Epithelial cell of esophagus (primary cell): ENCODE data around the gene SPTLC2.
"Not testable (repeated sequence)": the region's sequence is repeated elsewhere in the genome, so short reads cannot be mapped to it uniquely, and the experiment has no call there.

ENCODE experiments used
- DNase-seq: peaks from one replicate; pipeline ENCODE4 v3.0.0; 2010; ENCODE audit warnings: low read depth
- H3K4me3 ChIP-seq: 2 replicates; pipeline ENCODE4 v1.5.1; 2011; ENCODE audit warnings: mild to moderate bottlenecking, low read length, control low read depth
- TF ChIP-seq, protein P1 (sequence below): IDR thresholded peaks from 2 replicates; pipeline ENCODE4 v1.5.1; 2011; ENCODE audit warnings: low read depth, mild to moderate bottlenecking, low read length, control low read depth, inconsistent platforms; ENCODE audit not compliant: insufficient read depth; ENCODE audit errors: missing control alignments

The SPTLC2 gene

DNA sequence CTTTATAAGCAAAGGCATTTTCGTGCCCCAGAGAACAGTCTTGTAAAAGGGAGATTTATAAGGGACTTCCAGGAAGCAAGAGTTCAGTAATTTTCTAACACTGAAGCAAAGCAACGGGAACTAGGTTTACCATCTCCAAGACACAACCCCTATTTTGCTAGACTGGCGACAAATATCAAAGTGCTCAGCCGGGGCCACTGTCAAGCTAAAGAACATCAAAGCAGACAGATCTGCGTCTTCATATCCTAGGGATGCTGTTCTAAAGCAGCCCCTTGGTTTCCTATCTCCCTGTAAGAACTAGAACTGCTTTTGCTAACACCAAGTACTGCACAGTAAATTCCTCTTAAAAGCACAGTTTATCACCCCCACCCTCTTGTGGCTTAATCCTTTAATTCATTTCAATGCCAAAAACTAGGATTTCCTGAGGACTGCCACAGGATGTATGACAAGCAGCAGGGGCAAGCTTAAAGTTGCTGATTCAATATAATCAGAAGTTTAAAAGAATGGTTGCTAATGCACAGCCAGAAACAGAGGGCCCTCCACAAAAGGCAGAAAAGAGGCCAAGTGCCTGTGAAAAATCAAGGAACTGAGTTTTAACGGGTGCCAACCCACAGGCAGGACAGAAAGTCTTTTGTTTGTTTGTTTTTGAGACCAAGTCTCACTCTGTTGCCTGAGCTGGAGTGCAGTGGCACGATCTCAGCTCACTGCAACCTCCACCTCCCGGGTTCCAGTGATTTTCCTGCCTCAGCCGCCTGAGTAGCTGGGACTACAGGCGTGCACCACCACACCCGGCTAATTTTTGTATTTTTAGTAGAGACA is 73.8 kb downstream of the SPTLC2 start:
- TF ChIP-seq, protein P1, sequence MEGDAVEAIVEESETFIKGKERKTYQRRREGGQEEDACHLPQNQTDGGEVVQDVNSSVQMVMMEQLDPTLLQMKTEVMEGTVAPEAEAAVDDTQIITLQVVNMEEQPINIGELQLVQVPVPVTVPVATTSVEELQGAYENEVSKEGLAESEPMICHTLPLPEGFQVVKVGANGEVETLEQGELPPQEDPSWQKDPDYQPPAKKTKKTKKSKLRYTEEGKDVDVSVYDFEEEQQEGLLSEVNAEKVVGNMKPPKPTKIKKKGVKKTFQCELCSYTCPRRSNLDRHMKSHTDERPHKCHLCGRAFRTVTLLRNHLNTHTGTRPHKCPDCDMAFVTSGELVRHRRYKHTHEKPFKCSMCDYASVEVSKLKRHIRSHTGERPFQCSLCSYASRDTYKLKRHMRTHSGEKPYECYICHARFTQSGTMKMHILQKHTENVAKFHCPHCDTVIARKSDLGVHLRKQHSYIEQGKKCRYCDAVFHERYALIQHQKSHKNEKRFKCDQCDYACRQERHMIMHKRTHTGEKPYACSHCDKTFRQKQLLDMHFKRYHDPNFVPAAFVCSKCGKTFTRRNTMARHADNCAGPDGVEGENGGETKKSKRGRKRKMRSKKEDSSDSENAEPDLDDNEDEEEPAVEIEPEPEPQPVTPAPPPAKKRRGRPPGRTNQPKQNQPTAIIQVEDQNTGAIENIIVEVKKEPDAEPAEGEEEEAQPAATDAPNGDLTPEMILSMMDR = no peak
- DNase-seq = no peak
- H3K4me3 ChIP-seq = no peak overlapping the region

DNA sequence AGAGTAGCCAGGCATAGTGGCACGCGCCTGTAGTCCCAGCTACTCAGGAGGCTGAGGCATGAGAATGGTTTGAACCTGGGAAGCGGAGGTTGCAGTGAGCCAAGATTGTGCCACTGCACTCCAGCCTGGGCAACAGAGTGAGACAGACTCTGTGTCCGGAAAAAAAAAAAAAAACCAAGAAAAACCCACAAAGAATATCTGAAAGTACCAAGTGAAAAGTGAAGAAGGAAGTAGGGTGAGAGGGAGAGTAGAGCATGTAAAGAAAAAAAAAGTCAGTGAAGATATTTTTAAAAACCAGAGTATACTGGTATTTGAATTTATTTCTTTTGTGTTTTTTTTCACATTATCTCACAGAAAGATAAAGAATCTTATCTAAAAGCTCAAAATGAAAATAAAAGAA is 74.5 kb downstream of the SPTLC2 start:
- TF ChIP-seq, protein P1 = no peak
- DNase-seq = no peak
- H3K4me3 ChIP-seq = no peak overlapping the region

DNA sequence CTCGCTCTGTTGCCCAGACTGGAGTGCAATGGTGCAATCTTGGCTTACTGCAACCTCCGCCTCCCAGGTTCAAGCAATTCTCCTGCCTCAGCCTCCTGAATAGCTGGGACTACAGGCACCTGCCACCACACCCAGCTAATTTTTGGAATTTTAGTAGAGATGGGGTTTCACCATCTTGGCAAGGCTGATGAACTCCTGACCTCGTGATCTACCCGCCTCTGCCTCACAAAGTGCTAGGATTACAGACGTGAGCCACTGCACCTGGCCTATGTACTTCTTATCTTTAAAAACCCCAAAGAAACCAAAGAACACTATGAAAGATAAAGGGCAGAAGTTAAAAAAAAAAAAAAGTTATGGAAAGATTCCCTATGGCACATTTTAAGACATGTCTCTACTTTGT is 79.5 kb downstream of the SPTLC2 start:
- not testable (repeated sequence) for DNase-seq, H3K4me3 ChIP-seq

DNA sequence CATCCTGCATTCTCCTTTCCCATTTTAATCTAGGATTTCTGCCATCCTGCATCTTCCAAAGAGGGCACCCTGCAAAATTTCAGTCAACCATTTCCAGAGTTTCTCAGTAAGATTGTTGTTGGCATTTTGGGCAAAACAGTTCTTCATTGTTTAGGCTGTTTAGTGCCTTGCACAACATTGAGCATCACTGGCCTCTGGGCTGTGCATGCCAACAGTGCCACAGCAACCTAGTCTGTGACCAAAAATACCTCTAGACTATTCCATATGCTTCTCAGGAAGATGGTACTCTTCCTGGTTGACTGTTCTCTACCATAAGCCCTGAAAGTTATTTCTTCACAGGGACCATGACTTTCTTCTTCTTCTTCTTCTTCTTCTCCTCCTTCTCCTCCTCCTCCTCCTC is 85.4 kb downstream of the SPTLC2 start:
- H3K4me3 ChIP-seq = no peak overlapping the region
- DNase-seq = no peak
- TF ChIP-seq, protein P1 = no peak

DNA sequence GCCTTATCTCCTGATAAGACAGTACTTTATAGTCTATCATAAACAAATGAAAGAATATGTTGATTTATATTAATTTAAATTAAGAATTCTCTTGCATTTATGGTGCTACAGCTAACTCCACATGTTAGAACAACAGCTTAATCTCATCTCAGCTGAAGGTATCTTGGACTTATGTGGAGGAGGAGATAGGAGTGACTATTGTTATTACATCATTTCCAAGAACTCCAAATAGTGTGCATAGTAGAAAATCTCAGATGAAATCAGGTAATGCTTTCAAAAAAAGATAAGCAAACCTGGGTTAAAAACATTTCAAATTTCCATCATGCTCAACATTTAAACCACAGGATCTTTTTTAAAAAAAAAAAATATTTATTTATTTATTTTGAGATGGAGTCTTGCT is 86.5 kb downstream of the SPTLC2 start:
- TF ChIP-seq, protein P1 = no peak
- H3K4me3 ChIP-seq = no peak overlapping the region
- DNase-seq = no peak

DNA sequence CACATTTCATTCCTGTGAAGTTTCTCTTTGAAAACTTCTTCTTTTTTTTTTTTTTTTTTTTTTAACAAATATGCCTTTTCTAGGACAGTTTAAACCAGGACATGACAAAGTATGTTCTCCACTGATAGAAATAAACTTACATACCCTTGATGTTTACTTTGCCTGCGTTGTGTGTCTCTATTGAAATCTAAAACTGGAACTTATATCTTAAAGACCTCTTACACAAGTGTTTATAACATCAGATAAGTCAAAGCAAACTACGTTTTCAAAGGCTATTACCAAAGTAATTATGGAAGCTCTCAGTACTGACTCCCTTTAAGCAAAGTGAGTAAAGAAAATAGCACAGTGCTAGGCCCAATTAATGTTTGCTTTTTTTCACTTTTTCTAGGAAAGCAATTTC is 87.2 kb downstream of the SPTLC2 start:
- TF ChIP-seq, protein P1 = no peak
- no peak for DNase-seq
- H3K4me3 ChIP-seq = no peak overlapping the region

DNA sequence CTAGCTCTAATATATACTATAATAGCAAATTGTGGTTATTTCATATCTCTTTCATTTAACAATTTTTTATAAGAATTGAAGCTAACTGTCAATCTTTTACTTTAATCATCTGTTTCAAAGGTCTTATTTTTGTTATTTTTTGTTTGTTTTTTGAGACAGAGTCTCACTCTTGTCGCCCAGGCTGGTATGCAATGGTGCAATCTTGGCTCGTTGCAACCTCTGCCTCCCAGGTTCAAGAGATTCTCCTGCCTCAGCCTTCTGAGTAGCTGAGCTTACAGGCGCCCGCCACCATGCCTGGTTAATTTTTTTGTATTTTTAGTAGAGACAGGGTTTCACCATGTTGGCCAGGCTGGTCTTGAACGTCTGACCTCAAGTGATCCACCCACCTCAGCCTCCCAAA is 87.7 kb downstream of the SPTLC2 start:
- not testable (repeated sequence) for H3K4me3 ChIP-seq, DNase-seq

DNA sequence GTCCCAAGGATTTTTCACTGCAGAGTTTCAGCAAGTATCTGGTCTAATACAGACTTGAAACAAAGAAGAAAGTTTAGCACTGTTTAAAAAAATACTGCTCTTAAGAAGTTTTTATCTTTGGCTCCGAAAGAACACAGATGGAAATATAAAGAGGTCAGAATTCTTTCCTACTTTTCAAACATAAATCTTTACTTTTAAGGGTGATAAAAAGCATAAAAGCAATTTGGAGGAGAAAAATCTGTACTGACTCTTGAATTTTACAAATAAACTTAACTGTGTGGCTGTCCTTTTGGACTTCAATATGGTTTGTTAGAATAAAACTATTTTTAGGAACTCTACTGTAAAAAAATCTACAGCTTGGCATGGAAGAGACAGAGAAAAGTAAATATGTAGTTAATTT is 90.2 kb downstream of the SPTLC2 start:
- DNase-seq = no peak
- TF ChIP-seq, protein P1 = no peak
- H3K4me3 ChIP-seq = no peak overlapping the region
